Cardiac muscle cell (in vitro differentiated cells and primary cell): Measurements from ENCODE around the gene KISS1R. TPM values are rescaled to one million over a fixed set of nuclear protein-coding genes. Genes with fewer than 3 reads are reported as not detected.

Experiments
- DNase-seq, 2 donors: peaks; one replicate each; pipeline versions ENCODE4 v3.0.0 to v3.0.0-alpha.2; 2010 to 2017; ENCODE audit warnings: low read depth in 1 of 2, low spot score in 1 of 2
- H3K27ac ChIP-seq: fragments of 200-600 bp; sonication (generic); 2 replicates; pipeline ENCODE4 v1.5.1; 2016
- H3K27me3 ChIP-seq: fragments of 200-600 bp; sonication (generic); 2 replicates; pipeline ENCODE4 v1.6.0; 2016; ENCODE audit warnings: control low read depth
- H3K36me3 ChIP-seq: fragments of 200-600 bp; sonication (generic); 2 replicates; pipeline ENCODE4 v1.5.1; 2016; ENCODE audit warnings: control low read depth
- H3K4me1 ChIP-seq: fragments of 200-600 bp; sonication (generic); 2 replicates; pipeline ENCODE4 v1.8.1; 2017; ENCODE audit warnings: low read depth, mild to moderate bottlenecking, mixed run types
- H3K4me3 ChIP-seq: fragments of 200-600 bp; sonication (generic); 2 replicates; pipeline ENCODE4 v1.5.1; 2016; ENCODE audit warnings: mild to moderate bottlenecking
- H3K9me3 ChIP-seq: fragments of 200-600 bp; sonication (generic); 2 replicates; pipeline ENCODE4 v1.5.1; 2017; ENCODE audit warnings: low read depth, mild to moderate bottlenecking, control low read depth
- polyA plus RNA-seq: library from polyadenylated mRNA; unstranded; fragments of >200 nt; fragmentation: Nextera tagmentation; extraction: Ambion mirVana; gene quantifications from 2 replicates; pipeline ENCODE4 v1.2.1, GENCODE V29; 2016
- total RNA-seq: library from RNA; depleted of rRNA; stranded (reverse); fragments of >200 nt; gene quantifications from 2 replicates; pipeline ENCODE4 v1.2.3, GENCODE V29; 2016
- TF ChIP-seq, protein P1 (sequence below): IDR thresholded peaks from 2 replicates; pipeline ENCODE4 v1.5.1; 2012; ENCODE audit warnings: low read depth, mild to moderate bottlenecking, low read length

KISS1R gene
- total and polyA plus RNA-seq, 2 experiments from 2014 or later: 1.2 to 3.2 TPM

- Histone ChIP-seq H3K4me1 (no peaks in the 10 kb centered on the region), H3K27ac (peak overlapping the region; percentile 43), H3K36me3 (peaks cover 7% of the 10 kb centered on the region), H3K9me3 (no peaks in the 10 kb centered on the region), H3K4me3 (no peak overlapping the region), H3K27me3 (no peaks in the 10 kb centered on the region)
- TF ChIP-seq, protein P1, sequence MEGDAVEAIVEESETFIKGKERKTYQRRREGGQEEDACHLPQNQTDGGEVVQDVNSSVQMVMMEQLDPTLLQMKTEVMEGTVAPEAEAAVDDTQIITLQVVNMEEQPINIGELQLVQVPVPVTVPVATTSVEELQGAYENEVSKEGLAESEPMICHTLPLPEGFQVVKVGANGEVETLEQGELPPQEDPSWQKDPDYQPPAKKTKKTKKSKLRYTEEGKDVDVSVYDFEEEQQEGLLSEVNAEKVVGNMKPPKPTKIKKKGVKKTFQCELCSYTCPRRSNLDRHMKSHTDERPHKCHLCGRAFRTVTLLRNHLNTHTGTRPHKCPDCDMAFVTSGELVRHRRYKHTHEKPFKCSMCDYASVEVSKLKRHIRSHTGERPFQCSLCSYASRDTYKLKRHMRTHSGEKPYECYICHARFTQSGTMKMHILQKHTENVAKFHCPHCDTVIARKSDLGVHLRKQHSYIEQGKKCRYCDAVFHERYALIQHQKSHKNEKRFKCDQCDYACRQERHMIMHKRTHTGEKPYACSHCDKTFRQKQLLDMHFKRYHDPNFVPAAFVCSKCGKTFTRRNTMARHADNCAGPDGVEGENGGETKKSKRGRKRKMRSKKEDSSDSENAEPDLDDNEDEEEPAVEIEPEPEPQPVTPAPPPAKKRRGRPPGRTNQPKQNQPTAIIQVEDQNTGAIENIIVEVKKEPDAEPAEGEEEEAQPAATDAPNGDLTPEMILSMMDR: no peak
- no peak for DNase-seq
Measured at GRCh38 chr19:939922-940321, 22.8 kb downstream of the KISS1R start.

- H3K27me3 ChIP-seq: no peaks in the 10 kb centered on the region
- no peak overlapping the region for H3K4me3 ChIP-seq
- H3K4me1 ChIP-seq: no peaks in the 10 kb centered on the region
- TF ChIP-seq, protein P1: no peak
- H3K27ac ChIP-seq: peak overlapping the region; percentile 43
- DNase-seq: no peak
- H3K36me3 ChIP-seq: peaks cover 7% of the 10 kb centered on the region
- H3K9me3 ChIP-seq: no peaks in the 10 kb centered on the region
Measured at GRCh38 chr19:940591-941291, 23.6 kb downstream of the KISS1R start.

DNA sequence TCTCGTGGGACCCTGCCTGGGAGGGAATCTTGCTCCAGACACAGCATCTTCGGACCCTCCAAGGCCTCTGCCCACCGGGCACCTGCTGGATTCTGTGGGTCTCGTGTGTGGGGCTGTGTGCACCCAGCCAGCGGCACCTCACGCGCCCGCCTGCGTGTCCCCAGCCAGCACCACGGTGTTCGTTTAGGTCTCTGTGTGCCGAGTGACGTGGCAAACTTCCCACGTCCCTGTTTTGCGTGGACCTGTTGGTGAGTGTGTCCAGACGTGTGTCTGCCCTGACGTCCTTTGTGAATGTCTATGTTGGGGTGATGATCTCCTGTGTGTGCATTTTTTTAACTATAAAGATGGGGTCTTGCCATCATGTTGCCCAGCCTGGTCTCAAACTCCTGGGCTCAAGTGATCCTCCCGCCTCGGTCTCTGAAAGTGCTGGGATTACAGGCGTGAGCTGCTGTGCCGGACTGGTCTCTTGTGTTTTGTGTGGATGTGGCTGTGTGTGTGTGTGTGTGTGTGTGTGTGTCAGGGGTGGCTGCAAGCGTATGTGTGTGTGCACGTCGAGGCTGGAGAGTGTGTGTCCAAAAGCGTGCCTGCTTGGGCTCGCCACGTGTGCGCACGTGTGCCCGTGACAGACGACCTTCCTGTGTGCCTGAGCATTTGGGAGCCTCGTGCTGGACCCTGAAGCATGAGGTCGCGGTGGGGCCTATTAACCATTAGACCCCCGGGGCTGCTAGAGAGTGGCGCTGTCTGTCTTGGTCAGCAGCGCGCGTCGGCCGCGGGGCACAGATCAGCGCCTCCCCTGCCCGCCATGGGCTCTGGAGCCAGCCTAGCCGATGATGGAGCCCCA, 24.4 kb downstream of the KISS1R start:
- Histone ChIP-seq H3K9me3 (no peaks in the 10 kb centered on the region), H3K27ac (no peak overlapping the region), H3K36me3 (peaks cover 4% of the 10 kb centered on the region), H3K4me1 (no peaks in the 10 kb centered on the region), H3K4me3 (no peak overlapping the region), H3K27me3 (no peaks in the 10 kb centered on the region)
- DNase-seq: no peak
- TF ChIP-seq, protein P1: no peak

DNA sequence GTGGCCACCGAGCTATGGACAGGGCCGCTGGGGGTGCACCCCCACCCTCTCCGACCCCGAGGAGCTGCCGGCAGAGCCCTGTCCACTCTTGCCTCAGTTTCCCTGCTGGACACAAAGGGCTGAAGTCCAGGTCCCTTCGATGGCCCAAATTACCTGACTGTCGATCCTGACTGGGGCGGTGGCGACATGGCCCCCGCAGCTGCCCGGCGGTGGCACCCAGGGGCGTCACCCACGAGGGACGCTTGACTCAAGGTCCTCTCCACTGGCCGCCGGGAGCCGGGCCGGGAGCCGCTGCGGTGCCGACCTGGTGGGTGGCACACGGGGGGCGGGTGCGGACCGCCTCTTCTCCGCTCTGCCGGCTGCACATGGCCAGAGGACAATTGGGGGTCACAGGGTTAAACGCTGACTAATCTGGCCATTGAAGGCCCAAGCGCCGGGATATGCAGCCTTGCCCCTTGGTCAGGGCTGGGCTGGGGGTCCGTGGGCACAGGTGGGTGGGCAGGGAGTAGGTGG, 25.1 kb downstream of the KISS1R start:
- DNase-seq: no peak
- Histone ChIP-seq H3K27me3 (no peaks in the 10 kb centered on the region), H3K9me3 (no peaks in the 10 kb centered on the region), H3K36me3 (peaks cover 4% of the 10 kb centered on the region), H3K4me3 (no peak overlapping the region), H3K27ac (peak overlapping the region; percentile 34), H3K4me1 (no peaks in the 10 kb centered on the region)
- TF ChIP-seq, protein P1: no peak

DNA sequence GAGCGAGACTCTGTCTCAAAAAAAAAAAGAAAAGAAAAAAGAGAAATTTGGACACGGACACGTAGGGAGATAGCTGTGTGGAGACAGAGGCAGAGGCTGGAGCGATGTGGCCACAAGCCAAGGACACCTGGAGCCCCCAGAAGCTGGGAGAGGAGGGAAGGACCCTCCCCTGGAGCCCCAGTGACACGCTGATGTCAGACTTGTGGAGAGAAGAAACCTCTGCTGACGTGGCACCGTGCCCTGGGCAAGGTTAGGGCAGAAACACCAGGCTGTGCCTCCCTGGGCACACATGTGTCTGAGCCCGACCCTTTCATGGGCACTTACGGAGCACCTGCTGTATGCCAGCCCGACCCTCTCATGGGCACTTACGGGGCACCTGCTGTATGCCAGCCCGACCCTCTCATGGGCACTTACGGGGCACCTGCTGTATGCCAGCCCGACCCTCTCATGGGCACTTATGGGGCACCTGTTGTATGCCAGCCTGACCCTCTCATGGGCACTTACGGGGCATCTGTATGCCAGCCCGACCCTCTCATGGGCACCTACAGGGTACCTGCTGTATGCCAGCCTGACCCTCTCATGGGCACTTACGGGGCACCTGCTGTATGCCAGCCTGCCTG, 26.5 kb downstream of the KISS1R start:
- Histone ChIP-seq H3K9me3 (no peaks in the 10 kb centered on the region), H3K36me3 (peaks cover 7% of the 10 kb centered on the region), H3K4me3 (no peak overlapping the region), H3K4me1 (no peaks in the 10 kb centered on the region), H3K27me3 (no peaks in the 10 kb centered on the region), H3K27ac (no peak overlapping the region)
- TF ChIP-seq, protein P1: no peak
- DNase-seq: no peak
